ENCODE results near the gene MEI4. TPM values are rescaled to one million over a fixed set of nuclear protein-coding genes. Genes with fewer than 3 reads are reported as not detected.
A peak's percentile ranks its signal among the peaks of the same experiment; 100 is the strongest.

MEI4 gene
- polyA plus RNA-seq, 1 donor (not counting 4 experiments of a cell fraction or from before 2014, with no cell fraction given), result 0.01 TPM

GRCh38 chr6:77619114-77619513 is 33.7 kb upstream of the MEI4 start:
- DNase-seq (ENCODE audit: low read depth, low spot score) (no peak), FAIRE-seq (no peak)
- dilution Hi-C loops (cut with MboI; ENCODE audit: extremely low pct_ligation_motif_present, low sequenced_read_pairs), result no loop called here

DNA sequence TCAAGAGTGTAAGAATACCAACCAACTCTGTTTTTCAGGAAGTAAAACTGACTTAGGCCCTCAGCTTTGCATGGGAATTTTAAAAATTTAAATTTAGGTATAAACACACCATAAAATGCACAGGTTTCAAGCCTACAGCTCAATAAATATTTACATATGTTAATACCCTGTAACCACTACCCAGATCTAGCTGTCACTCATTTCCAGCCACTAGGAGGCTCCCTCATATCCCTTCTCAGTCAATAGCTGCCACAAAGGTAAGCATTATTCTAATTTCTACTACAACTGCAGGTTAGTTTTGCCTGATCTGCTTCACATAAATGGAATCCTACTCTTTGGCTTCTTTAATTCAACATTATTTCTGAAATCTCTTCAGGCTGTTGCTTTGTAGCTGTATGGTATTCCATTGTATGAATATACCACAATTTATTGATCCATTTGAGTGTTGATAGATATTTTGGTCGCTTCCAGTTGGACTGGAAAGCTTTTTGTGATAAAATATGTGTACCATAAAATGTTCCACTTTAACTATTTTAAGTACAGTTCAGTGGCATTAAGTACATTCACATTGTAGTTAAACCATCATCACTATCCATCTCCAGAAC is 32.5 kb upstream of the MEI4 start:
- Histone ChIP-seq H3K27me3 (ENCODE audit: control insufficient read depth, extremely low read depth, insufficient read depth, low read length) (no peaks in the 10 kb centered on the region), H3K36me3 (ENCODE audit: control insufficient read depth in 2 of 2, extremely low read depth in 1 of 2, insufficient read depth in 2 of 2, low read length in 2 of 2) (no peaks in the 10 kb centered on the region), H4K20me1 (ENCODE audit: control insufficient read depth, extremely low read depth, insufficient read depth, low read length) (no peaks in the 10 kb centered on the region), H3K9me3 (ENCODE audit: control insufficient read depth, low read depth, low read length) (no peaks in the 10 kb centered on the region), H3K27ac (ENCODE audit: control insufficient read depth, insufficient read depth, low read length) (no peak overlapping the region), H3K4me2 (ENCODE audit: control insufficient read depth, extremely low read depth, insufficient read depth, low read depth, low read length) (no peak overlapping the region), H3K79me2 (ENCODE audit: control insufficient read depth, insufficient read depth, low read length) (no peaks in the 10 kb centered on the region), H3K9me1 (ENCODE audit: control insufficient read depth, extremely low read depth, insufficient read depth, low read length) (no peaks in the 10 kb centered on the region), H3K9ac (ENCODE audit: control insufficient read depth, extremely low read depth, insufficient read depth, low read length) (no peak overlapping the region), H2AFZ (ENCODE audit: control insufficient read depth, low read length) (no peak overlapping the region), H3K4me1 (ENCODE audit: control insufficient read depth, extremely low read depth, insufficient read depth, low read length) (no peaks in the 10 kb centered on the region), H3K4me3 (ENCODE audit: control insufficient read depth in 2 of 3, extremely low read depth in 1 of 3, insufficient read depth in 2 of 3, low read depth in 1 of 3, low read length in 3 of 3) (no peak overlapping the region)
- TF ChIP-seq EZH2 (IDR thresholded peaks at IDR 0.05; ENCODE audit: low read length) (no peak), CTCF (optimal IDR thresholded peaks at IDR 0.05 in 1 of 3, IDR thresholded peaks at IDR 0.05 in 1 of 3, conservative IDR thresholded peaks at IDR 0.05 in 1 of 3; ENCODE audit: extremely low read depth in 1 of 3, insufficient read depth in 2 of 3, low read length in 3 of 3) (peak; percentile 43 to 73 (median 50))
- dilution Hi-C loops (cut with MboI; ENCODE audit: extremely low pct_ligation_motif_present, low sequenced_read_pairs), result no loop called here
- no peak for DNase-seq (ENCODE audit: low read depth, low spot score)
- no peak for FAIRE-seq

More at GRCh38 chr6:77619114-77619513, 33.7 kb upstream of the MEI4 start:
- Histone ChIP-seq H3K27me3 (ENCODE audit: control insufficient read depth, extremely low read depth, insufficient read depth, low read length) (no peaks in the 10 kb centered on the region), H3K4me1 (ENCODE audit: control insufficient read depth, extremely low read depth, insufficient read depth, low read length) (no peaks in the 10 kb centered on the region), H2AFZ (ENCODE audit: control insufficient read depth, low read length) (no peak overlapping the region), H3K9me1 (ENCODE audit: control insufficient read depth, extremely low read depth, insufficient read depth, low read length) (no peaks in the 10 kb centered on the region), H3K27ac (ENCODE audit: control insufficient read depth, insufficient read depth, low read length) (no peak overlapping the region), H3K36me3 (ENCODE audit: control insufficient read depth in 2 of 2, extremely low read depth in 1 of 2, insufficient read depth in 2 of 2, low read length in 2 of 2) (no peaks in the 10 kb centered on the region), H3K9ac (ENCODE audit: control insufficient read depth, extremely low read depth, insufficient read depth, low read length) (no peak overlapping the region), H3K4me2 (ENCODE audit: control insufficient read depth, extremely low read depth, insufficient read depth, low read depth, low read length) (no peak overlapping the region), H3K4me3 (ENCODE audit: control insufficient read depth in 2 of 3, extremely low read depth in 1 of 3, insufficient read depth in 2 of 3, low read depth in 1 of 3, low read length in 3 of 3) (no peak overlapping the region), H3K9me3 (ENCODE audit: control insufficient read depth, low read depth, low read length) (no peaks in the 10 kb centered on the region), H4K20me1 (ENCODE audit: control insufficient read depth, extremely low read depth, insufficient read depth, low read length) (no peaks in the 10 kb centered on the region), H3K79me2 (ENCODE audit: control insufficient read depth, insufficient read depth, low read length) (no peaks in the 10 kb centered on the region)
- TF ChIP-seq CTCF (optimal IDR thresholded peaks at IDR 0.05 in 1 of 3, IDR thresholded peaks at IDR 0.05 in 1 of 3, conservative IDR thresholded peaks at IDR 0.05 in 1 of 3; ENCODE audit: extremely low read depth in 1 of 3, insufficient read depth in 2 of 3, low read length in 3 of 3) (no peak), EZH2 (IDR thresholded peaks at IDR 0.05; ENCODE audit: low read length) (no peak)

All from keratinocyte (primary cell).